Measurements from ENCODE around the gene CSNK1G1. TPM values are rescaled to one million over a fixed set of nuclear protein-coding genes. Genes with fewer than 3 reads are reported as not detected.
"Not testable (repeated sequence)": the region's sequence is repeated elsewhere in the genome, so short reads cannot be mapped to it uniquely, and the experiment has no call there.

CSNK1G1 gene
- total and polyA plus RNA-seq, 7 donors: 3.0 to 24.3 (median 7.8) TPM

DNA sequence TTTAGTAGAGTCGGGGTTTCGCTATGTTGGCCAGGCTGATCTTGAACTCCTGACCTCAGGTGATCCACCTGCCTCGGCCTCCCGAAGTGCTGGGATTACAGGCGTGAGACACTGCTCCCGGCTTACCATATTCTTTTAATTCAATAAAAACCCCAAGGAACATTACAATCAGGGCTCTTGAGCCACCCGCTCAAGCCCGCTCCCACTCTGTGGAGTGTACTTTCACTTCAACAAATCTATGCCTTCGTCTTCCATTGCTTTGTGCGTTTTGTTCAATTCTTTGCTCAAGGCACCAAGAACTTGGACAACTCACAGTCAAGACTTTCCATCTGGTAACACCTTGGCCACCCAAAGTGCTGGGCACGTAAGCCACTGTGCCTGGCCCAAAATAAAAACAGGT is 130.2 kb downstream of the CSNK1G1 start:
- 93 to 94% methylated on average over 11 of the region's 11 CpGs for WGBS, 2 donors
- H3K27ac ChIP-seq: no peak overlapping the region
- DNase-seq: no peak
- no peaks in the 10 kb centered on the region for H3K36me3 ChIP-seq
- H3K9me3 ChIP-seq: no peaks in the 10 kb centered on the region
- TF ChIP-seq POLR2AphosphoS5 (IDR thresholded peaks at IDR 0.05) (no peak), POLR2A (IDR thresholded peaks at IDR 0.05) (no peak), EP300 (IDR thresholded peaks at IDR 0.05) (no peak)
- TF ChIP-seq, protein P1, sequence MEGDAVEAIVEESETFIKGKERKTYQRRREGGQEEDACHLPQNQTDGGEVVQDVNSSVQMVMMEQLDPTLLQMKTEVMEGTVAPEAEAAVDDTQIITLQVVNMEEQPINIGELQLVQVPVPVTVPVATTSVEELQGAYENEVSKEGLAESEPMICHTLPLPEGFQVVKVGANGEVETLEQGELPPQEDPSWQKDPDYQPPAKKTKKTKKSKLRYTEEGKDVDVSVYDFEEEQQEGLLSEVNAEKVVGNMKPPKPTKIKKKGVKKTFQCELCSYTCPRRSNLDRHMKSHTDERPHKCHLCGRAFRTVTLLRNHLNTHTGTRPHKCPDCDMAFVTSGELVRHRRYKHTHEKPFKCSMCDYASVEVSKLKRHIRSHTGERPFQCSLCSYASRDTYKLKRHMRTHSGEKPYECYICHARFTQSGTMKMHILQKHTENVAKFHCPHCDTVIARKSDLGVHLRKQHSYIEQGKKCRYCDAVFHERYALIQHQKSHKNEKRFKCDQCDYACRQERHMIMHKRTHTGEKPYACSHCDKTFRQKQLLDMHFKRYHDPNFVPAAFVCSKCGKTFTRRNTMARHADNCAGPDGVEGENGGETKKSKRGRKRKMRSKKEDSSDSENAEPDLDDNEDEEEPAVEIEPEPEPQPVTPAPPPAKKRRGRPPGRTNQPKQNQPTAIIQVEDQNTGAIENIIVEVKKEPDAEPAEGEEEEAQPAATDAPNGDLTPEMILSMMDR (IDR thresholded peaks at IDR 0.05): no peak
- intact Hi-C loops (cut with DNase I): no loop called here
- no peaks in the 10 kb centered on the region for H3K27me3 ChIP-seq
- H3K4me1 ChIP-seq: peaks cover 0 to 24% (median 18%) of the 10 kb centered on the region in 4 donors
- H3K4me3 ChIP-seq: no peak overlapping the region

DNA sequence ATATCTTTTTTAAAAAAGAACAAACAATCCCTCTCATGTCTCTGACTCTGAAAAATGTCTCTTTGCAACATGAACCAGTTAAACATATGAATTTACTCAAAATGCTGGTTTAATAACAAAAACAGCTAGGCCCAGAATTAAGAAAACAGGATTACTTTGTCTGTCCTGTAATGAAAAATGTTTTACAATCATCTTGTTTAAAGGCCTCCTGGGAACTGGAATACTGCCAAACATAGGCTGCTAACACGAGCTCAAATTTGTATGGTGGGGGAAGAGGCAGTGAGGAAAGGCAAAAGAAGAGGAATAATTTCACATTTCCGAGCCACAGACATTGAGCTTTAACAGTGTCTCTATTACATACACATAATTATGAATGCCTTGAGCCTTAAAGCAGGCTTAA is 131.5 kb downstream of the CSNK1G1 start:
- Histone ChIP-seq H3K4me1 (peaks cover 0 to 24% (median 18%) of the 10 kb centered on the region in 4 donors), H3K9me3 (no peaks in the 10 kb centered on the region), H3K4me3 (no peak overlapping the region), H3K27me3 (no peaks in the 10 kb centered on the region), H3K27ac (peak overlapping the region in 3 of 4 donors; percentile 19 to 36 (median 21)), H3K36me3 (no peaks in the 10 kb centered on the region)
- TF ChIP-seq, protein P1 (IDR thresholded peaks at IDR 0.05): no peak
- no peak for TF ChIP-seq EP300 (IDR thresholded peaks at IDR 0.05)
- no peak for TF ChIP-seq POLR2A (IDR thresholded peaks at IDR 0.05)
- peak in 2 of 4 donors; percentile 21 to 24 for TF ChIP-seq POLR2AphosphoS5 (IDR thresholded peaks at IDR 0.05)
- DNase-seq: peak; percentile 71
- intact Hi-C loops (cut with DNase I): loop anchor here (5.0 kb wide), 1 partner anchor 133 kb away; the partner anchor contains the start of gene CSNK1G1
- 4 to 19% methylated on average over 2 of the region's 2 CpGs for WGBS, 2 donors

DNA sequence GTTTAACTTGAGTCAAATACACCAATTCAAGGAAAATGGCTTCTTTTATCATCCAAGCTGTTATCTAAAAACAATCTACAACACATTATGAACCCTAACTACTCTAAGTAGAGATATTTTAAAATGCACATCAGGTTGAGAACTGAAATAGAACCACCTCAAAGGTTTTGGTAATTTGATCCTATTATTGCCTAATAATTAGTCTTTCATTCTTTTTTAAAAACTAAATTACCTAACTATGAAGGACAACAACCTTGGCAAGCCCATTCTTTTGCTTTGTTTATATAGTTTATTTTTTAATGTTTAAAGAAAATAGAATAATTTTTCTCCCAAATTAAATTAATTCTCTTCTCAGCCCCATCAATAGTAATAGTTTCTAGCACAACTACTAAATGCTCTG is 132.1 kb downstream of the CSNK1G1 start:
- H3K4me3 ChIP-seq: no peak overlapping the region
- no peaks in the 10 kb centered on the region for H3K9me3 ChIP-seq
- H3K27ac ChIP-seq: peak overlapping the region in 1 of 4 donors; percentile 19
- H3K4me1 ChIP-seq: peaks cover 0 to 24% (median 18%) of the 10 kb centered on the region in 4 donors
- H3K36me3 ChIP-seq: no peaks in the 10 kb centered on the region
- intact Hi-C loops (cut with DNase I): loop anchor here (5.0 kb wide), 1 partner anchor 133 kb away; the partner anchor contains the start of gene CSNK1G1
- no peak for DNase-seq
- H3K27me3 ChIP-seq: no peaks in the 10 kb centered on the region
- TF ChIP-seq EP300 (IDR thresholded peaks at IDR 0.05) (no peak), POLR2A (IDR thresholded peaks at IDR 0.05) (no peak), POLR2AphosphoS5 (IDR thresholded peaks at IDR 0.05) (no peak)
- TF ChIP-seq, protein P1 (IDR thresholded peaks at IDR 0.05): no peak

DNA sequence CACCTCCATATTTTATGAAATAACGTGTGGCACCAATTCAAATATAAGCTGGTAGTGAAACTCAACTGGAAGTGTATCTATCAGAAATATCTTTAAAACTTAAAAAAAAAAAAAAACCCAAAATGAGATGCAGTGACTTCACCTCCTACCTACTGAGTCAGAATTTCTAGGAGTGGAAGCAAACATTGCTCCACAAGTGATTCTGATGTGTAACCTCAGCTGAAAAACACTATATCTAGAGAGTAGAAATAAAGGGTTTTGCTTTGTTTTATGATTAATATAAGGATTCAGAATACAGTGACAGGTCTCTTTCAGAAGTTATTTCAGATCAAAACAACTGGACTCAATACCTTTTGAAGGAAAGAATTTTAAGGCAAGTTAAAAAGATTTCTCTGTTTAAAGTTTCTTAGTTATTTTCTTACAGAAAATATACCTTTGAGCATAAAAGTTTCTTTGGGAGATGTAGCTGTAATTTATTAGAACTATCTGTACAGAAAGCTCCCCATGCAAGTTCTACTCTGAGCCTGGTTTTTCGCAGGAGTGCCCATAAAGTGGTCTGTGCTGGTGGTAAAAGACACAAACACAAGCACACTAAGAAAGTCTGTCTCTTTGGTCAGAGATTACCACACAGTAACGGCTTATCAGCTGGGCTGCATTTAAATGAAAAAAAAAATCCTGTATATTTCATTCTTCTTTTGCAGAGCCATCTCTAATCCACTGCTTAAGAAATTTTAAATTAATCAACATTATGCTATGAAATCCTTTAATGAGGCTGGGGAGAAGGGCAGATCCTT is 133.2 kb downstream of the CSNK1G1 start:
- DNase-seq: no peak
- Histone ChIP-seq H3K4me1 (peaks cover 0 to 24% (median 18%) of the 10 kb centered on the region in 4 donors), H3K27me3 (no peaks in the 10 kb centered on the region), H3K4me3 (no peak overlapping the region), H3K27ac (no peak overlapping the region), H3K36me3 (no peaks in the 10 kb centered on the region), H3K9me3 (no peaks in the 10 kb centered on the region)
- WGBS, 2 donors: 84 to 91% methylated on average over 3 of the region's 3 CpGs
- intact Hi-C loops (cut with DNase I): loop anchor here (5.0 kb wide), 1 partner anchor 135 kb away; the partner anchor contains the start of gene CSNK1G1
- no peak for TF ChIP-seq POLR2AphosphoS5 (IDR thresholded peaks at IDR 0.05)
- no peak for TF ChIP-seq EP300 (IDR thresholded peaks at IDR 0.05)
- TF ChIP-seq, protein P1 (IDR thresholded peaks at IDR 0.05): no peak
- no peak for TF ChIP-seq POLR2A (IDR thresholded peaks at IDR 0.05)

DNA sequence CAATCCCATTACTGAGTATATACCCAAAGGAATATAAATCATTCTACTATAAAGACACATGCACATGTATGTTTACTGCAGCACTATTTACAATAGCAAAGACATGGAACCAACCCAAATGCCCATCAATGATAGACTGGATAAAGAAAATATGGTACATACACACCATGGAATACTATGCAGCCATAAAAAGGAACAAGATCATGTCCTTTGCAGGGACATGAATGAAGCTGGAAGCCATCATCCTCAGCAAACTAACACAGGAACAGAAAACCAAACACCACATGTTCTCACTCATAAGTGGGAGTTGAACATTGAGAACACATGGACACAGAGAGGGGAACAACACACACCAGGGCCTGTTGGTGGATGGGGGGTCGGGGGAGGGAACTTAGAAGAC is 134.1 kb downstream of the CSNK1G1 start:
- H3K4me3 ChIP-seq, H3K27ac ChIP-seq, H3K36me3 ChIP-seq, H3K9me3 ChIP-seq, H3K27me3 ChIP-seq, DNase-seq: not testable (repeated sequence)
- WGBS, 2 donors: 94 to 100% methylated on average over 1 of the region's 1 CpG
- intact Hi-C loops (cut with DNase I): loop anchor here (5.0 kb wide), 1 partner anchor 135 kb away; the partner anchor contains the start of gene CSNK1G1
- peaks cover 0 to 29% (median 18%) of the 10 kb centered on the region in 4 donors for H3K4me1 ChIP-seq

DNA sequence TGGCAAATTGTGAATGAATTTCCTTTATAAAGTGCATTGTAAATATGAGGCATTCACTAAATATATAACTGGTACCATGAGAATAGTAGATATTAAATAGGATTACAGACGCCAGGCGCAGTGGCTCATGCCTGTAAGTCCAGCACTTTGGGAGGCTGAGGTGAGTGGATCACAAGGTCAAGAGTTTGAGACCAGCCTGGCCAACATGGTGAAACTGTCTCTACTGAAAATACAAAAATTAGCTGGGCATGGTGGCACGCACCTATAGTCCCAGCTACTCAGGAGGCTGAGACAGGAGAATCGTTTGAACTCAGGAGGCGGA is 138.6 kb downstream of the CSNK1G1 start:
- H3K4me3 ChIP-seq; intact Hi-C loops (cut with DNase I); H3K27ac ChIP-seq; H3K9me3 ChIP-seq; H3K4me1 ChIP-seq; H3K27me3 ChIP-seq; DNase-seq: not testable (repeated sequence)
- H3K36me3 ChIP-seq: peaks cover 4 to 17% (median 7%) of the 10 kb centered on the region in 4 donors
- 92 to 95% methylated on average over 5 of the region's 5 CpGs for WGBS, 2 donors
